Hepatocyte (in vitro differentiated cells): Measurements from ENCODE around the gene ADGRD2. TPM values are rescaled to one million over a fixed set of nuclear protein-coding genes. Genes with fewer than 3 reads are reported as not detected.

Source experiments
- DNase-seq: peaks from one replicate; pipeline ENCODE4 v3.0.0-alpha.2; 2016; ENCODE audit warnings: low spot score
- H2AFZ ChIP-seq: fragments of 200-600 bp; sonication (generic); 2 replicates; pipeline ENCODE4 v1.6.0; 2016; ENCODE audit warnings: antibody characterized with exemption, mild to moderate bottlenecking
- H3K27ac ChIP-seq: fragments of 200-600 bp; sonication (generic); 2 replicates; pipeline ENCODE4 v1.5.1; 2016; ENCODE audit warnings: mild to moderate bottlenecking
- H3K27me3 ChIP-seq: fragments of 200-600 bp; sonication (generic); 2 replicates; pipeline ENCODE4 v1.6.1; 2016
- H3K36me3 ChIP-seq: fragments of 200-600 bp; sonication (generic); replicated peaks from 2 replicates; pipeline ENCODE4 v1.5.1; 2016; ENCODE audit warnings: low read depth; ENCODE audit not compliant: insufficient read depth
- H3K4me1 ChIP-seq: fragments of 200-600 bp; sonication (generic); 2 replicates; pipeline ENCODE4 v1.5.1; 2016; ENCODE audit warnings: mild to moderate bottlenecking, moderate library complexity; ENCODE audit not compliant: insufficient read depth
- H3K4me2 ChIP-seq: fragments of 200-600 bp; sonication (generic); 2 replicates; pipeline ENCODE4 v1.6.0; 2016
- H3K4me3 ChIP-seq: fragments of 200-600 bp; sonication (generic); 2 replicates; pipeline ENCODE4 v1.5.1; 2016; ENCODE audit warnings: mild to moderate bottlenecking
- H3K79me2 ChIP-seq: fragments of 200-600 bp; sonication (generic); 2 replicates; pipeline ENCODE4 v1.6.0; 2017; ENCODE audit warnings: mild to moderate bottlenecking
- H3K9me2 ChIP-seq: fragments of 200-600 bp; sonication (generic); replicated peaks from 2 replicates; pipeline ENCODE4 v1.6.0; 2017; ENCODE audit warnings: mild to moderate bottlenecking; ENCODE audit not compliant: insufficient read depth
- H3K9me3 ChIP-seq: fragments of 200-600 bp; sonication (generic); 2 replicates; pipeline ENCODE4 v1.5.1; 2016; ENCODE audit warnings: low read depth, mild to moderate bottlenecking
- H4K20me1 ChIP-seq: fragments of 200-600 bp; sonication (generic); 2 replicates; pipeline ENCODE4 v1.6.0; 2016; ENCODE audit warnings: mild to moderate bottlenecking; ENCODE audit not compliant: insufficient read depth, poor library complexity, severe bottlenecking
- CTCF ChIP-seq: fragments of 200-600 bp; sonication (generic); IDR thresholded peaks from 2 replicates; pipeline ENCODE4 v1.5.1; 2016; ENCODE audit warnings: antibody characterized with exemption, mild to moderate bottlenecking; ENCODE audit not compliant: poor library complexity
- EZH2 ChIP-seq: fragments of 200-600 bp; sonication (generic); IDR thresholded peaks from 2 replicates; pipeline ENCODE4 v1.6.1; 2016; ENCODE audit warnings: antibody characterized with exemption, mild to moderate bottlenecking, borderline replicate concordance
- EZH2phosphoT487 ChIP-seq: fragments of 200-600 bp; sonication (generic); IDR thresholded peaks from one replicate; pipeline ENCODE4 v1.6.1; 2018; ENCODE audit warnings: antibody characterized with exemption, mild to moderate bottlenecking, low read depth, moderate library complexity; ENCODE audit not compliant: unreplicated experiment, severe bottlenecking
- WGBS: methylation state at CpG from one replicate; pipeline ENCODE4 v1.1.6; 2016; ENCODE audit warnings: low lambda C conversion rate; ENCODE audit errors: missing lambda C conversion rate; 5-methylcytosine and 5-hydroxymethylcytosine counted together
- polyA plus RNA-seq: library from polyadenylated mRNA; unstranded; fragments of >200 nt; fragmentation: Nextera tagmentation; extraction: Ambion mirVana; gene quantifications from 2 replicates; pipeline ENCODE4 v1.2.1, GENCODE V29; 2016
- total RNA-seq: library from RNA; depleted of rRNA; stranded (reverse); fragments of >200 nt; gene quantifications from 2 replicates; pipeline ENCODE4 v1.2.3, GENCODE V29; 2014

ADGRD2 gene
- total and polyA plus RNA-seq, 2 experiments from 2014 or later = not detected

DNA sequence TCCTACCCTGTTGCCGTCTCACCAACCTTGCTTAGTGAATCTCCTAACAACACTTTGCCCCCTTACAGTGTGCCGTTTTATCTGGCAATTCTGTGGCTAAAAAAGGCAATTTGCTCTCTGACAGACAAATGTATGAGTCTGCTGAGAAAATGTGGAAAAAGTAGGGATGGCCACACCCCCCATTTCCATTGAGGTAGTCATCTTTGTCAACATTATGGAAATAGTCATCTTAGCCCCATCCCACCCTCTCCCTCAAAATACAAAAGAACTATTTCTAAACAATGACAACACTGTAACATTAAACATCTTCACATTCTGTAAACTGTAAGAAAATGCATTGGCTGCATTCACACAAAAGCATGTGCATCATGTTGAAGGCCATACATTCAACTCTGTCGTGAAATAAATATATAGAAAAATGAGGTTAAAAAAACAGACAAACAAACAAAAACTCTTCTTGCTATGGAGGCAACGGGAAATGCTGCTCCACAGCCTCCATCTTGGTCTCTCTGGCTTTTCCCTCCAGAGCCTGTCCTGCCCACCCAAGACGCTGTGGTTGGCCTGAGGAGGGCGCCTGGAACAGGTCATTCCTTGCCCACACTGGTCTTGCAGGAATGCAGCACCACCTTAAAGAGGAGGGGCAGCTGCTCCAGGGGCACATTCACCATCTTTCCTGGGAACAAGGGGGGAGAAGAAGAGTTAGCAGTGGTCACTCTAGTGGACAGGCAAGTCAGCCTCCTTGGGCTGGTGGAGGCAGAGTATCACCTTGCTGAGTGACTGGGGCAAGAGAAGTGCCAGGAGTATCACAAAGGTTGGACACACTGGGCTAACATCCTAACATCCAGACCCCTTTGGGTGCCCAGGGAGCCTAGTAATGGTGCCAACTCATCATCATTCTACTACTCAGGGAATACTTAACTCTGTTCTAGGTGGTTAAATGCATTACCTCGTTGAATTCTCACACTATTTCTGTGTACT lies 72.2 kb downstream of the ADGRD2 start:
- H3K4me1 ChIP-seq = peaks cover 8% of the 10 kb centered on the region
- H3K36me3 ChIP-seq = no peaks in the 10 kb centered on the region
- no peak overlapping the region for H2AFZ ChIP-seq
- H3K4me2 ChIP-seq = no peak overlapping the region
- TF ChIP-seq EZH2phosphoT487 = no peak
- TF ChIP-seq EZH2 = no peak
- TF ChIP-seq CTCF = no peak
- no peak overlapping the region for H3K27ac ChIP-seq
- WGBS = 89% methylated on average over 7 of the region's 7 CpGs
- no peaks in the 10 kb centered on the region for H3K27me3 ChIP-seq
- DNase-seq = no peak
- no peaks in the 10 kb centered on the region for H3K9me2 ChIP-seq
- no peaks in the 10 kb centered on the region for H4K20me1 ChIP-seq
- no peak overlapping the region for H3K4me3 ChIP-seq
- no peaks in the 10 kb centered on the region for H3K9me3 ChIP-seq
- no peaks in the 10 kb centered on the region for H3K79me2 ChIP-seq

DNA sequence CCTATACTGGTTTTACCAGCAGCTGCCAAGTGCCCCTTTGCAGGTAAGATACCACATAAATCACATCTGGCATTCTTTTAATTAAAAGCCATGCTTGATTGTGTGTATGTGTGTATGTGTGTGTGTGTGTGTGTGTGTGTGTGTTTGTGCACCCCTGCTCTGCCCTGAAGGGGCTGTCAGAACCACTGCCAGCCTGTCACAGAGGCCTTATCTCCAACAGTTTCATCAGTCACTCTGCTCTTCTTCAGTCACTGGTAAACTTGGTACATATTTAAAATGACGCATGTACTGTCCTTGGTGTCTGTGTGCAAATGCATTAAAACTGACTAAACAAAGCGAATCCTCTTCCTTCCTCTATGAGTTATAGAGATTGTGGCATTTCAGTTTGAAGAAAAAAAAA lies 75.9 kb downstream of the ADGRD2 start:
- Histone ChIP-seq H3K4me2 (no peak overlapping the region), H3K4me1 (no peaks in the 10 kb centered on the region), H4K20me1 (no peaks in the 10 kb centered on the region), H3K9me3 (no peaks in the 10 kb centered on the region), H3K36me3 (no peaks in the 10 kb centered on the region), H3K4me3 (no peak overlapping the region), H2AFZ (no peak overlapping the region), H3K27ac (no peak overlapping the region), H3K79me2 (no peaks in the 10 kb centered on the region), H3K27me3 (no peaks in the 10 kb centered on the region), H3K9me2 (no peaks in the 10 kb centered on the region)
- DNase-seq = no peak
- WGBS = 92% methylated on average over 2 of the region's 2 CpGs
- no peak for TF ChIP-seq CTCF

- no peaks in the 10 kb centered on the region for H3K27me3 ChIP-seq
- 85% methylated on average over 3 of the region's 3 CpGs for WGBS
- no peaks in the 10 kb centered on the region for H3K9me2 ChIP-seq
- no peak overlapping the region for H3K27ac ChIP-seq
- H3K9me3 ChIP-seq = no peaks in the 10 kb centered on the region
- no peak for DNase-seq
- no peak overlapping the region for H2AFZ ChIP-seq
- H4K20me1 ChIP-seq = no peaks in the 10 kb centered on the region
- H3K36me3 ChIP-seq = no peaks in the 10 kb centered on the region
- H3K4me1 ChIP-seq = no peaks in the 10 kb centered on the region
- no peaks in the 10 kb centered on the region for H3K79me2 ChIP-seq
- no peak overlapping the region for H3K4me2 ChIP-seq
- H3K4me3 ChIP-seq = no peak overlapping the region
- TF ChIP-seq EZH2phosphoT487 (no peak), EZH2 (no peak), CTCF (no peak)
These were observed 77.5 kb downstream of the ADGRD2 start for GRCh38 chr9:124527781-124528180.

Other genes starting within 250 kb of the ADGRD2 start
- 33.5 and 35.7 TPM in 2 replicates for gene NEK6, start 192.5 kb upstream of the ADGRD2 start, total RNA-seq
- gene NEK6, start 192.5 kb upstream of the ADGRD2 start, polyA plus RNA-seq = 41.6 and 44.7 TPM in 2 replicates
- gene PSMB7, start 35.0 kb upstream of the ADGRD2 start, total RNA-seq = 197 and 212 TPM in 2 replicates
- gene PSMB7, start 35.0 kb upstream of the ADGRD2 start, polyA plus RNA-seq = 189 and 226 TPM in 2 replicates
- 0.07 and 0.20 TPM in 2 replicates for gene NR5A1, start 56.9 kb downstream of the ADGRD2 start, total RNA-seq
- 0.13 and 0.36 TPM in 2 replicates for gene NR5A1, start 56.9 kb downstream of the ADGRD2 start, polyA plus RNA-seq